ENCODE measurements around the gene WDR54.

WDR54 gene

DNA sequence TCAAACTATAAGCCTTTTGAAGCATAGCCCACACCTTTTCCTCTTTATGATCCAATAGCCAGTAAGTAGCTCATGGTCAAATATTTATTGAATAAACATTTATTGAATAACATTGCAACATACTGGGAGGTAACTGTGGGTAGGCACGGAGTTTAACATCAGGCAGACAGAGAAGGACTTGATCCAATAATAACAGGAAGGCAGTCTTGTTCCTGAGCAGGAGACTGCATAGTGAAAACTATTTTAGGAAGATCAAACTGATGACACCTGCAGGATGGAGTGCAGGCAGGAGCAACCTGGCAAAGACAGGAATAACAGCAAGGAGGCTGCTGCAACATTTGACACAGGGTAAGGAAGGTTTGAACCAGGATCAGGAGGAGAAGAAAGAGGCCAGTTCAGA lies 38.3 kb upstream of the WDR54 start:
- Histone ChIP-seq H3K36me3 (ENCODE audit: control insufficient read depth, insufficient read depth, low read length) (peaks cover 3% of the 10 kb centered on the region), H3K4me3 (ENCODE audit: insufficient read depth, low read depth, low read length, poor library complexity, severe bottlenecking) (no peak overlapping the region), H3K4me1 (ENCODE audit: control insufficient read depth, insufficient read depth, low read length, poor library complexity, severe bottlenecking) (peaks cover 12% of the 10 kb centered on the region), H3K27ac (ENCODE audit: insufficient read depth, low read length, poor library complexity, severe bottlenecking) (no peak overlapping the region), H3K27me3 (replicated peaks; ENCODE audit: control insufficient read depth, insufficient read depth, low read length, poor library complexity, severe bottlenecking) (no peaks in the 10 kb centered on the region), H3K9me3 (ENCODE audit: control insufficient read depth, low read length) (no peaks in the 10 kb centered on the region)
- DNase-seq: no peak

DNA sequence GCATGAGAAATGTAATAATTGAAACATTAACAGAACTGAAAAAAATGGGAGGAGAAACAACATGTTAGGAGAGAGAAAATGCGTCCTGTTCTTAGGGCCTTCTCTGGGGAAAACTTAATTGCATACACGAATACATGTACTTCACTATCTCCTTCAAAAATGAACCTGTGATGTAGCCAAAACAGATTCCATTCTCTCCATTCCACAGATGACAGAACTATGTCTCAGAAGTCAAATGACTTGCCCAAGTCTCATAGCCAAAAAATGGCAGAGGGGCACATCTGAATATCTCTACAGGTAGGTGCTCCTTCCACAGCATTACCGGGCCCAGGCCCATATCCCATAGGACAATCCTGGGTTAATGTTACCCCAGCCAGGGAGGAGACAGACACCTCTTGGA lies 37.5 kb upstream of the WDR54 start:
- H3K36me3 ChIP-seq (ENCODE audit: control insufficient read depth, insufficient read depth, low read length): peaks cover 3% of the 10 kb centered on the region
- H3K4me1 ChIP-seq (ENCODE audit: control insufficient read depth, insufficient read depth, low read length, poor library complexity, severe bottlenecking): peaks cover 12% of the 10 kb centered on the region
- H3K27ac ChIP-seq (ENCODE audit: insufficient read depth, low read length, poor library complexity, severe bottlenecking): no peak overlapping the region
- H3K9me3 ChIP-seq (ENCODE audit: control insufficient read depth, low read length): no peaks in the 10 kb centered on the region
- no peaks in the 10 kb centered on the region for H3K27me3 ChIP-seq (replicated peaks; ENCODE audit: control insufficient read depth, insufficient read depth, low read length, poor library complexity, severe bottlenecking)
- H3K4me3 ChIP-seq (ENCODE audit: insufficient read depth, low read depth, low read length, poor library complexity, severe bottlenecking): no peak overlapping the region
- DNase-seq: no peak

DNA sequence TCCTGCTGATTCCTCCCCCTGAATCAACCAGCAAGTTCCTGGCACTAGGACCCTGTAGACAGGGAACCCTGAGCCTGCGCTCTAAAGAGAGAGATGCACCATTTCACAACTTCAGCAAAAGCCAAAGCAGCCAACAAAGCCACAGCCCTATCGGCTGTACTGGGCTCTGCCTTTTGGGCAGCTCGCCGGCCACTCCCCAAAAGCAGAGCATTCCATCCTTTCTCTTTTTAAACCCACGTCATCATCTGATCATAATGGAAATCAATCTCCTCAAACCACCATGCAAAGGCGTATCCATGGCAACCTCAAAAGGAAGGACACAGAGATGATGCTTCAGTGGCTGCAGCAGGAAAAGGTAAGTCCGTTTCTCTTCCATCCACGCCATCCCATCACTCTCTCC lies 36.1 kb upstream of the WDR54 start:
- no peak for DNase-seq
- Histone ChIP-seq H3K27me3 (replicated peaks; ENCODE audit: control insufficient read depth, insufficient read depth, low read length, poor library complexity, severe bottlenecking) (no peaks in the 10 kb centered on the region), H3K36me3 (ENCODE audit: control insufficient read depth, insufficient read depth, low read length) (peaks cover 3% of the 10 kb centered on the region), H3K4me1 (ENCODE audit: control insufficient read depth, insufficient read depth, low read length, poor library complexity, severe bottlenecking) (peaks cover 14% of the 10 kb centered on the region), H3K9me3 (ENCODE audit: control insufficient read depth, low read length) (no peaks in the 10 kb centered on the region), H3K4me3 (ENCODE audit: insufficient read depth, low read depth, low read length, poor library complexity, severe bottlenecking) (no peak overlapping the region), H3K27ac (ENCODE audit: insufficient read depth, low read length, poor library complexity, severe bottlenecking) (no peak overlapping the region)

DNA sequence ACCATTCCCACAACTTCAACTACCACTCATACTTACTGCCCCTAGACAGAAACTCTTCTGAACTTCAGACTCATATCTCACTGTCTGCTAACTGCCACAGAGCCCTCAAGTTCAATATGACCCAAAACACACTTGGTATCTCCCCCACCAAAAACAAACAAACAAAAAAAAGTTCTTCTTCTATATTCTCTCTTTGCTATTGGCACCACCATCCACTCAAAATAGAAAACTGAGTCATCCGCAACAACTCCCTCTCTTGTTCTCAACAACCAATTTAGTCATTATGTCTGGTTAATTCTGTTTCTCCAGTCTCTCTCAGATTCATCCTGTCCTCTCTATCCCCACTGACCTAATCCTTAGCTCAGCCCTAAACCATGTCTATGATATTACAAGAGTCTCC lies 34.2 kb upstream of the WDR54 start:
- Histone ChIP-seq H3K27me3 (replicated peaks; ENCODE audit: control insufficient read depth, insufficient read depth, low read length, poor library complexity, severe bottlenecking) (no peaks in the 10 kb centered on the region), H3K36me3 (ENCODE audit: control insufficient read depth, insufficient read depth, low read length) (peaks cover 3% of the 10 kb centered on the region), H3K4me1 (ENCODE audit: control insufficient read depth, insufficient read depth, low read length, poor library complexity, severe bottlenecking) (peaks cover 21% of the 10 kb centered on the region), H3K27ac (ENCODE audit: insufficient read depth, low read length, poor library complexity, severe bottlenecking) (no peak overlapping the region), H3K4me3 (ENCODE audit: insufficient read depth, low read depth, low read length, poor library complexity, severe bottlenecking) (no peak overlapping the region), H3K9me3 (ENCODE audit: control insufficient read depth, low read length) (no peaks in the 10 kb centered on the region)
- DNase-seq: no peak

DNA sequence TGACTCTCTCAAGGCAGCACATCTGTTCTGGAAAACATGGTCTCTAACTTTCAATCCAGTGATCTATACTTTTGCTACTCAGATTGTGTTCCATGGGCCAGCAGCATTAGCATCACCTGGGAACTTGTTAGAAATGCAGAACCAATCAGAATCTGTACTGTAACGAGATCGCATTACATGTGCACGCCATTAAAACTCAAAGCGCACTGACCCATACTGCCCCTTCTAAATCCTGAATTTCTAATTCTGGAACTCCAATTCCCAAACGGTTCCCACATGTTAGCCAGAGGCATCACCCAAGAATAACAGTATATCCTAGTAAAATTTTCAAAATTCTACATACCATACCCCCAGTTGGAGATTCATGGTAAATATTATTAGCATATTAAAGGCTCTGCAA lies 30.9 kb upstream of the WDR54 start:
- H3K27ac ChIP-seq (ENCODE audit: insufficient read depth, low read length, poor library complexity, severe bottlenecking): no peak overlapping the region
- no peaks in the 10 kb centered on the region for H3K9me3 ChIP-seq (ENCODE audit: control insufficient read depth, low read length)
- peak overlapping the region; percentile 86 for H3K4me3 ChIP-seq (ENCODE audit: insufficient read depth, low read depth, low read length, poor library complexity, severe bottlenecking)
- H3K27me3 ChIP-seq (replicated peaks; ENCODE audit: control insufficient read depth, insufficient read depth, low read length, poor library complexity, severe bottlenecking): no peaks in the 10 kb centered on the region
- no peak for DNase-seq
- peaks cover 21% of the 10 kb centered on the region for H3K4me1 ChIP-seq (ENCODE audit: control insufficient read depth, insufficient read depth, low read length, poor library complexity, severe bottlenecking)
- H3K36me3 ChIP-seq (ENCODE audit: control insufficient read depth, insufficient read depth, low read length): no peaks in the 10 kb centered on the region

DNA sequence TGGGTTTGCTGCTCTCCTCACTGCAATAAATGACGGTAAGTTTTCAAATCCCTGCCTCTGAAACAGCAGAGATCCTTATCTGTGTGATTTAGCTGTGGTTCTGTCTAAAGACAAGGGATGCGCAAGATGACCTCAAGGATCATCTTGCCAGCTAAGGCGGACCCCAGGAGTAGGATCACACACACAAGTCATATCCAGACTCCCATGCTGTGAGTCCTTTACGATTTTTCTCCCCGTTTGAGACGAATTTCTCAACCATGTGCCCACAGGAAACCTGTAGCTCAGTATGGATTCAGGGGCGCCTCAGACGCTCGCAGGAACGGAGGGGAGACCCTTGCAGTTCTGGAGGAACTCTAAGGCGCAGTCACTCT lies 30.3 kb upstream of the WDR54 start:
- Histone ChIP-seq H3K27me3 (replicated peaks; ENCODE audit: control insufficient read depth, insufficient read depth, low read length, poor library complexity, severe bottlenecking) (no peaks in the 10 kb centered on the region), H3K4me1 (ENCODE audit: control insufficient read depth, insufficient read depth, low read length, poor library complexity, severe bottlenecking) (peaks cover 21% of the 10 kb centered on the region), H3K36me3 (ENCODE audit: control insufficient read depth, insufficient read depth, low read length) (no peaks in the 10 kb centered on the region), H3K4me3 (ENCODE audit: insufficient read depth, low read depth, low read length, poor library complexity, severe bottlenecking) (peak overlapping the region; percentile 86), H3K9me3 (ENCODE audit: control insufficient read depth, low read length) (no peaks in the 10 kb centered on the region), H3K27ac (ENCODE audit: insufficient read depth, low read length, poor library complexity, severe bottlenecking) (peak overlapping the region; percentile 97)
- no peak for DNase-seq

DNA sequence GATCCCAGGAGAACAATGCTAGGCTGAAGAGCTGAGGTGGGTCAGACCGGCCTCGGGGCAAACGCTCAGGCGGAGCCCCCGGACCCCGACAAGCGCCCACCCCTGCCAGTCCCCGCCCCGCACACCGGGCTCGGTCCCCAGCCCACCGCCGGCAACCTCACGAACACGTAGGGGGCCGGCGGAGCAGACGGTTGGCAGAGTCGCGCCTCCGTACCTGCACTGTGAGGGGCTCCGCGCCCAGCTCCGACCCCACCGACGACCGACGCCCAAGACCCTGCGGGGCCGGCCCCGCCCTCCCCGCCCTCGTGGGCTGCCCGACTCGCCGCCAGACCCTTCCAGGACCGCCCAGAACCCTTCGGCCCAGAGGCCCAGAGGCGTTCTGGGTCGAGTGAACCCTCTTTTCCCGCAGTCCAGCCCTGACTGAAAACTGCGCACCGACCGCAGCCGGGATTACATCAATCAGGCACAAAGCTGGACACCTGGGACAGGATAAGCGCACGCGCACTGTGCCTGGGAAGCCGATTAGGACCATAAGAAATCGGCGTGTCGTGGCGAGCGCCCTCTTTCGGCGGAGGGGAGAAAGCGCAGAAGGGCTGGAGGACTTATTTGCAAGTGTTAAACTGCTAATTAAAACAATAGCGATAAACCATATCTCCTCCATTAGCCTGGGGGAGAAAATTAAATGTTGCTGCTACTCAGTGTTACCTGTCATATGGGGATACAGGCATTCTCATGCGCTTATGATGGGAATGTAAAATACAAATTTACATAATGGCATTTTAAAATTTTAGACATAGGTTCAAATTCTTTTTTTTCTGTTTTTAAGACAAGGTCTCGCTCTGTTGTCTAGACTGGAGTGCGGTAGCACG lies 29.7 kb upstream of the WDR54 start:
- DNase-seq: peak; percentile 85 to 92 (median 89)
- no peaks in the 10 kb centered on the region for H3K27me3 ChIP-seq (replicated peaks; ENCODE audit: control insufficient read depth, insufficient read depth, low read length, poor library complexity, severe bottlenecking)
- H3K27ac ChIP-seq (ENCODE audit: insufficient read depth, low read length, poor library complexity, severe bottlenecking): peak overlapping the region; percentile 97
- peaks cover 21% of the 10 kb centered on the region for H3K4me1 ChIP-seq (ENCODE audit: control insufficient read depth, insufficient read depth, low read length, poor library complexity, severe bottlenecking)
- peak overlapping the region; percentile 86 for H3K4me3 ChIP-seq (ENCODE audit: insufficient read depth, low read depth, low read length, poor library complexity, severe bottlenecking)
- no peaks in the 10 kb centered on the region for H3K36me3 ChIP-seq (ENCODE audit: control insufficient read depth, insufficient read depth, low read length)
- no peaks in the 10 kb centered on the region for H3K9me3 ChIP-seq (ENCODE audit: control insufficient read depth, low read length)

DNA sequence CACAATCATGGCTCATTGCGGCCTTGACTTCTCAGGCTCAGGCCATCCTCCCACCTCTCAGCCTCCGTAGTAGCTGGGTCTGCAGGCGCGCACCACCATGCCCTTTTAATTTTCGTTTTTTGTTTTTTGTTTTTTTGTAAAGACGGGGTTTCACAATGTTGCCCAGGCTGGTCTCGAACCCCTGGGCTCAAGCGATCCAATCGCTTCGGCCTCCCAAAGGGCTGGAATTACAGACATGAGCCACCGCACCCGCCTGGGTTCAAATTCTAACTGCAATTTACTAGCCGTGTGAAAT lies 29.1 kb upstream of the WDR54 start:
- no peak overlapping the region for H3K4me3 ChIP-seq (ENCODE audit: insufficient read depth, low read depth, low read length, poor library complexity, severe bottlenecking)
- no peaks in the 10 kb centered on the region for H3K27me3 ChIP-seq (replicated peaks; ENCODE audit: control insufficient read depth, insufficient read depth, low read length, poor library complexity, severe bottlenecking)
- H3K27ac ChIP-seq (ENCODE audit: insufficient read depth, low read length, poor library complexity, severe bottlenecking): no peak overlapping the region
- DNase-seq: no peak
- H3K4me1 ChIP-seq (ENCODE audit: control insufficient read depth, insufficient read depth, low read length, poor library complexity, severe bottlenecking): peaks cover 21% of the 10 kb centered on the region
- H3K9me3 ChIP-seq (ENCODE audit: control insufficient read depth, low read length): no peaks in the 10 kb centered on the region
- H3K36me3 ChIP-seq (ENCODE audit: control insufficient read depth, insufficient read depth, low read length): no peaks in the 10 kb centered on the region

DNA sequence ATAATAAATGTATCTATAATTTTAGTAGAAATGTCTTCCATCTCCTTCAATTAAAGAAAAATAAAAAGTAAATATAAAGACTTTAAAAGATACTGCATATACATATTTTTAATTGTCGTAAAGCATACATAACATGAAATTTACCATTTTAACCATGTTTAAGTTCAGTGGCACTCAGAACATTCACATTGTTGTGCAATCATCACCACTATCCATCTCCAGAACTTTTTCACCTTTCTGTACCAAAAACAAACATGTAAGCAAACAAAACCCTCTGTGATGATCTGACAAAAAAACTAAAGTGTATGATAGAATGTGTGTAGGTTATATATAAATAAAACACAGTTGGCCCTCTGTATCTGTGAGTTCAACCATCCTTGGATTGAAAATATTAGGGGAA lies 28.0 kb upstream of the WDR54 start:
- no peaks in the 10 kb centered on the region for H3K9me3 ChIP-seq (ENCODE audit: control insufficient read depth, low read length)
- H3K27ac ChIP-seq (ENCODE audit: insufficient read depth, low read length, poor library complexity, severe bottlenecking): no peak overlapping the region
- H3K4me1 ChIP-seq (ENCODE audit: control insufficient read depth, insufficient read depth, low read length, poor library complexity, severe bottlenecking): peaks cover 21% of the 10 kb centered on the region
- H3K27me3 ChIP-seq (replicated peaks; ENCODE audit: control insufficient read depth, insufficient read depth, low read length, poor library complexity, severe bottlenecking): no peaks in the 10 kb centered on the region
- no peak for DNase-seq
- no peak overlapping the region for H3K4me3 ChIP-seq (ENCODE audit: insufficient read depth, low read depth, low read length, poor library complexity, severe bottlenecking)
- H3K36me3 ChIP-seq (ENCODE audit: control insufficient read depth, insufficient read depth, low read length): no peaks in the 10 kb centered on the region

DNA sequence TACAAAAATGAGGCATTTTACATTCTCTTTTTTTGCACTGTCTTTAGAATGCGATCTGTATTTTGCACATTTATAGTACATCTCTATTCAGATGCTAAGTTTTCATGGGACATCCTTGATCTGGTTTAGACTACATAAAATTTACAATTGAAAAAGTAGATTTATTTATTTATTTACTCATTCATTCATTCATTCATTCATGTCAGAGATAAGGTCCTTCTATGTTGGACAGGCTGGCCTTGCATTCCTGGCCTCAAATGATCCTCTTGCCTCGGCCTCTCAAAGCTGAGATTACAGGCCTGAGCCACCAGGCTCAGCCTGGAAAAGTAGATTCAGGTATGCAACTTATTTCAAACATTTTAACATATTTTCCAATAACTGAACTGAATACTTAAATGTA lies 25.4 kb upstream of the WDR54 start:
- Histone ChIP-seq H3K27me3 (replicated peaks; ENCODE audit: control insufficient read depth, insufficient read depth, low read length, poor library complexity, severe bottlenecking) (no peaks in the 10 kb centered on the region), H3K36me3 (ENCODE audit: control insufficient read depth, insufficient read depth, low read length) (no peaks in the 10 kb centered on the region), H3K4me1 (ENCODE audit: control insufficient read depth, insufficient read depth, low read length, poor library complexity, severe bottlenecking) (peaks cover 6% of the 10 kb centered on the region)

More for the DNA sequence above, 25.4 kb upstream of the WDR54 start:
- no peak for DNase-seq
- no peak overlapping the region for H3K27ac ChIP-seq (ENCODE audit: insufficient read depth, low read length, poor library complexity, severe bottlenecking)
- no peak overlapping the region for H3K4me3 ChIP-seq (ENCODE audit: insufficient read depth, low read depth, low read length, poor library complexity, severe bottlenecking)
- no peaks in the 10 kb centered on the region for H3K9me3 ChIP-seq (ENCODE audit: control insufficient read depth, low read length)
